Osteoblast (primary cell): ENCODE data around the gene SLC25A10. TPM values are rescaled to one million over a fixed set of nuclear protein-coding genes. Genes with fewer than 3 reads are reported as not detected.
A peak's percentile ranks its signal among the peaks of the same experiment; 100 is the strongest.

Experiments used
- DNase-seq: peaks from one replicate; pipeline ENCODE4 v3.0.0; 2011; ENCODE audit warnings: low spot score, mixed read lengths; ENCODE audit not compliant: insufficient read length; ENCODE audit errors: missing footprints
- H2AFZ ChIP-seq: 2 replicates; pipeline ENCODE4 v1.6.0; 2011; ENCODE audit warnings: mild to moderate bottlenecking, low read length
- H3K27ac ChIP-seq: 2 replicates; pipeline ENCODE4 v1.5.1; 2011; ENCODE audit warnings: mild to moderate bottlenecking, low read depth, low read length, moderate library complexity
- H3K27me3 ChIP-seq: 2 replicates; pipeline ENCODE4 v1.6.0; 2012; ENCODE audit warnings: mild to moderate bottlenecking, control low read depth, inconsistent platforms, low read length, moderate library complexity; ENCODE audit not compliant: insufficient read depth
- H3K36me3 ChIP-seq: 2 replicates; pipeline ENCODE4 v1.5.1; 2011; ENCODE audit warnings: mild to moderate bottlenecking, low read length, control low read depth, moderate library complexity; ENCODE audit not compliant: insufficient read depth
- H3K4me1 ChIP-seq: 2 replicates; pipeline ENCODE4 v1.5.1; 2011; ENCODE audit warnings: mild to moderate bottlenecking, low read length, control low read depth, moderate library complexity; ENCODE audit not compliant: insufficient read depth
- H3K4me2 ChIP-seq: 2 replicates; pipeline ENCODE4 v1.6.0; 2011; ENCODE audit warnings: mild to moderate bottlenecking, low read length; ENCODE audit not compliant: insufficient read depth
- H3K4me3 ChIP-seq: fragments of 200-600 bp; sonication (generic); 3 replicates; pipeline ENCODE4 v1.5.1; 2012; ENCODE audit warnings: mild to moderate bottlenecking, low read length, inconsistent platforms; ENCODE audit not compliant: insufficient read depth
- H3K79me2 ChIP-seq: 2 replicates; pipeline ENCODE4 v1.6.0; 2012; ENCODE audit warnings: mild to moderate bottlenecking, low read length, control low read depth, inconsistent platforms; ENCODE audit not compliant: insufficient read depth
- H3K9me3 ChIP-seq: 2 replicates; pipeline ENCODE4 v1.5.1; 2011; ENCODE audit warnings: low read depth, low read length, control low read depth
- H4K20me1 ChIP-seq: 2 replicates; pipeline ENCODE4 v1.6.0; 2012; ENCODE audit warnings: mild to moderate bottlenecking, low read length, control low read depth; ENCODE audit not compliant: insufficient read depth
- CTCF ChIP-seq: IDR thresholded peaks from 2 replicates; pipeline ENCODE4 v1.5.1; 2011; ENCODE audit warnings: mild to moderate bottlenecking, low read depth, low read length, moderate library complexity; ENCODE audit errors: extremely low read depth
- total RNA-seq: library from RNA; depleted of rRNA; stranded (reverse); fragments of >200 nt; gene quantifications from 2 replicates; pipeline ENCODE4 v1.2.3, GENCODE V29; 2012

SLC25A10 gene
- total RNA-seq, 1 donor = 7.6 TPM

DNA sequence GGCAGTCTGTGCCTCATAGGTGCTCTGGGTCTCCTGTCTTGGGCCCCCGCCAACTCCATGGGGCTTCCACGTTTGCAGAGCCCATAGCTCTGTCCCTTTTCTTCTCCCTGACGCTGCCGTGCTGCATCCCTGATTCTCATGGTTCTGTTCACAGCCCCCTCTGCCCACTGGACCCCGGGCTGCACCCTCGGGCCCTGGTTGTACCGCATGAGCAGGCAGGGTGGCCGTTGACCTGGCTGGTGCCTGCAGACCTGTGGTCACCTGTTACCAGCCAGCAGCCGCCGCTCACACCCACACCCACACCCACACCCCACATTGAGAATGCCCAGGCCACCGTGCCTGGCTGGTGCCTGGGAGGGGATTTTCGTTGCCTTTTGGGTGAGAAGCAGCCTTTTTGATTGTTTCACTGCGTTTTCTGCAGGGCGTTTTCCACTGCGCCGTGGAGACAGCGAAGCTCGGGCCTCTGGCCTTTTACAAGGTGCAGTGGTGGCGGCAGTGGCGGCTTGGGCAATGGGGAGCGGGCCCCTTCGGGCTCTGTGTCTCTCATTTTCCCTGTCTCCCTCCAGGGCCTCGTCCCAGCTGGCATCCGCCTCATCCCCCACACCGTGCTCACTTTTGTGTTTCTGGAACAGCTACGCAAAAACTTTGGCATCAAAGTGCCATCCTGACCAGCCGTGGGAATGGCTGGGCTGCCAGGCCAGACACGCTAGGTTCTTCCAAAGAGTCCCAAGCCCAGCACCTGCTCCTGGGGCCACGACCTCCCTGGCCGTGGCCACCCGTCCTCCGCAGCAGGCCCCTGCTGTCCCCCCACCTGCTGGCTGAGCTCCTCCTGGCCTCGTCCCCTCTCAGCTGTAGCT, 7.6 kb downstream of the SLC25A10 start:
- H3K36me3 ChIP-seq = no peaks in the 10 kb centered on the region
- no peaks in the 10 kb centered on the region for H3K79me2 ChIP-seq
- peaks cover 8% of the 10 kb centered on the region for H3K27me3 ChIP-seq
- no peak for TF ChIP-seq CTCF
- H3K4me2 ChIP-seq = no peak overlapping the region
- peak; percentile 74 for DNase-seq
- H4K20me1 ChIP-seq = peaks cover 3% of the 10 kb centered on the region
- H3K27ac ChIP-seq = no peak overlapping the region
- H3K4me3 ChIP-seq = no peak overlapping the region
- no peak overlapping the region for H2AFZ ChIP-seq
- H3K4me1 ChIP-seq = peaks cover 12% of the 10 kb centered on the region
- no peaks in the 10 kb centered on the region for H3K9me3 ChIP-seq

GRCh38 chr17:81720267-81721071, 8.4 kb downstream of the SLC25A10 start:
- Histone ChIP-seq H3K27ac (no peak overlapping the region), H3K36me3 (no peaks in the 10 kb centered on the region), H3K79me2 (no peaks in the 10 kb centered on the region), H3K9me3 (no peaks in the 10 kb centered on the region), H2AFZ (no peak overlapping the region), H3K4me2 (no peak overlapping the region), H4K20me1 (no peaks in the 10 kb centered on the region), H3K27me3 (peaks cover 8% of the 10 kb centered on the region), H3K4me1 (peaks cover 12% of the 10 kb centered on the region), H3K4me3 (no peak overlapping the region)
- no peak for TF ChIP-seq CTCF
- peak; percentile 81 for DNase-seq

- Histone ChIP-seq H3K27ac (no peak overlapping the region), H3K36me3 (no peaks in the 10 kb centered on the region), H3K4me3 (no peak overlapping the region), H2AFZ (no peak overlapping the region), H3K27me3 (peaks cover 8% of the 10 kb centered on the region), H3K79me2 (no peaks in the 10 kb centered on the region), H4K20me1 (no peaks in the 10 kb centered on the region), H3K4me2 (no peak overlapping the region), H3K9me3 (no peaks in the 10 kb centered on the region), H3K4me1 (peaks cover 12% of the 10 kb centered on the region)
- no peak for TF ChIP-seq CTCF
- DNase-seq = peak; percentile 79
Measured at GRCh38 chr17:81722184-81723120, 10.4 kb downstream of the SLC25A10 start.
